ENCODE measurements around the gene YWHAB.

The YWHAB gene

GRCh38 chr20:44950368-44950767, 64.9 kb downstream of the YWHAB start:
- no peak for DNase-seq (ENCODE audit: low read depth in 1 of 2, low spot score in 1 of 2)

GRCh38 chr20:44952731-44953130, 67.2 kb downstream of the YWHAB start:
- DNase-seq (ENCODE audit: low read depth in 1 of 2, low spot score in 1 of 2) = no peak

GRCh38 chr20:44954211-44954610, 68.7 kb downstream of the YWHAB start:
- no peak for DNase-seq (ENCODE audit: low read depth in 1 of 2, low spot score in 1 of 2)

- no peak for DNase-seq (ENCODE audit: low read depth in 1 of 2, low spot score in 1 of 2)
Measured at GRCh38 chr20:44955270-44955669, 69.8 kb downstream of the YWHAB start.

GRCh38 chr20:44956410-44956809, 70.9 kb downstream of the YWHAB start:
- DNase-seq (ENCODE audit: low read depth in 1 of 2, low spot score in 1 of 2) = no peak

Data from activated CD4-positive, alpha-beta T cell treated with anti-CD3 and anti-CD28 coated beads, Interleukin-2, amount 50 U/mL, for 24 hours (primary cell).